Stimulated activated CD4-positive, alpha-beta T cell treated with anti-CD3 and anti-CD28 coated beads, Interleukin-2, amount 100 ng/mL, for 48 hours (primary cell): ENCODE results near the gene MXD4.
"Not testable (repeated sequence)": the region's sequence is repeated elsewhere in the genome, so short reads cannot be mapped to it uniquely, and the experiment has no call there.

ENCODE experiments used
- DNase-seq, 2 donors: peaks; one replicate each; pipeline ENCODE4 v3.0.0-alpha.2; 2020

The MXD4 gene

DNA sequence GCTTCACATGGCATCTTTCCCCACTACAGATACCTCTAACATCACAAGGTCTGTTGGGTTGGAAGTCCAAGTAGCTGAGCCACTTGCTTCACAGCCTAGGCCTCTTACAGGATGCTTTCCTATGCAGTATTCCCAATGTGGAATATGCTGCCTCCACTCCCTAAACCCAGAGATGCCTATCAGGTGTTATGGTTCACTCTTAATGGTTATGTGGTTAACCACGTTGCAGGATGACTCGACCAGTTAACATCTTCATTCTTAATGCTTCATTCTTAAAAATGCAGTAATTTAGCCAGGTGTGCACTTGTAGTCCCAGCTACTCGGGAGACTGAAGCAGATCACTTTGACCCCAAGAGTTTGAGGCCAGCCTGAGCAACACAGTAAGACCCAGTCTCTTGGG lies 44.2 kb downstream of the MXD4 start:
- no peak for DNase-seq

DNA sequence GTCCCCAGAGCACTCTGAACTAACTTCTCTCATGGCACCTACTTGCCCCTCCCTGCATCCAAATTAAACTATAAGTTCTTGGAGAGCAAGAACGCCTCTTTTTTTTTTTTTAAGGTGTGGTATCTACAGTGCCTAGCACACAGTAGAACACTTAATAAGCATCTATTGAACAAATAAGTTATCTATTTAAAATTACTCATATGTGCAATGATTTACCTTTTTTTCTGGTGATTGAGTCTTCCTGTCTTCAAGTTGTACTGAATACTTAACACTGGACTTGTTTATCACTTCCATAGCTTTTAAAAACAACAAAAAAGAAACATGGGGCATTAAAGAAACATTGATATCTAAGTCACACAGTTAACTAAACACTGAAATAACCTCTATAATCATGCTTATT lies 49.1 kb downstream of the MXD4 start:
- DNase-seq: no peak

DNA sequence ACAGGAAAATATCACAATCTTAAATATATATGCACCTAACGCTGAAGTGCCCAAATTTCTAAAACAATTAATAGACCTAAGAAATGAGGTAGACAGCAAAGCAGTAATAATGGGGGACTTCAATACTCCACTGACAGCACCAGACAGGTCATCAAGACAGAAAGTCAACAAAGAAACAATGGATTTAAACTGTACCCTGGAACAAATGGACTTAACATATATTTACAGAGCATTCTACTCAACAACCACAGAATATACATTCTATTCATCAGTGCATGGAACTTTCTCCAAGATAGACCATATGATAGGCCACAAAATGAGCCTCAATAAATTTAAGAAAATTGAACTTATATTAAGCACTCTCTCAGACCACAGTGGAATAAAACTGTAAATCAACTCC lies 59.1 kb downstream of the MXD4 start:
- not testable (repeated sequence) for DNase-seq
